GM21619 (cell line): ENCODE results near the gene MGA.

ENCODE experiments used
- ATAC-seq: cut with Tn5 transposase; IDR thresholded peaks from one replicate; pipeline ENCODE4 v1.9.1; 2021; ENCODE audit not compliant: unreplicated experiment

Gene MGA

DNA sequence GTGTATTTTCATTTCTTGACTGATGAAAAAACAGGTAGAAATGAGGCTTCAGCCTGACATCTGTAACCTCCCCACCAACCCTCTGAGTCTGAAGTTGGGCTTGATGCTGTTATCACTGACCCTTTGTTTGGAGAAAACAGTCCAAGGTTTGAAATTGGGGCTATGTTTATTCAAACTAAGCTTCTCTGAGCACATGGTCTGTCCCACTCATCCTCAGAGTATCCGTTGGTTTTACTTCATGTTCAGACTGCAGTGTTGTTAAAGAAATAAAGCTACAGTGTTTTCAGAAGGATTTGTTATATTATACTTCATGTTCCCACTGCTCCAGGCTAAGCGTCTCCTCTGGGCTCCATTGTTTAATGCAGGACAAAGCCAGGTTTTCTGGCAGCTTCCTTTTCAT, 120.1 kb downstream of the MGA start:
- no peak for ATAC-seq

DNA sequence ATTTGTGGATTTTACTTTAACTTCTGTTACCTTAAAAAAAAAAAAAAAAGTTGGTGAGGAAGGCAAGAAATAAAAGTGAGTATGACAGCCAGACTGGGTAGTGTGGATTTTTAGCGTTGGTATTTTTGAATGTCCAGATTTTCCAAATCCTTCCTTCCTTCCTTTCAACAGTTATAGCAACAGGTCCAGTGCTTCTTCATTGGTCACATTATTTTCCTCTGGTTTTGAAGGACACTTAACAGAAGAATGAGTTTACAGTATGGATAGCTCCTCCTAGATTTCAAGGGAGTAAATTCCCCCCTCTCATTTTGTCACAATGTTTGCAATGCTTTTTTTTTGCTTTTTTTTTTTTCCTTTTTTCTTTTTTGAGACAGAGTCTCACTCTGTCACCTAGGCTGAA, 120.5 kb downstream of the MGA start:
- ATAC-seq: no peak

DNA sequence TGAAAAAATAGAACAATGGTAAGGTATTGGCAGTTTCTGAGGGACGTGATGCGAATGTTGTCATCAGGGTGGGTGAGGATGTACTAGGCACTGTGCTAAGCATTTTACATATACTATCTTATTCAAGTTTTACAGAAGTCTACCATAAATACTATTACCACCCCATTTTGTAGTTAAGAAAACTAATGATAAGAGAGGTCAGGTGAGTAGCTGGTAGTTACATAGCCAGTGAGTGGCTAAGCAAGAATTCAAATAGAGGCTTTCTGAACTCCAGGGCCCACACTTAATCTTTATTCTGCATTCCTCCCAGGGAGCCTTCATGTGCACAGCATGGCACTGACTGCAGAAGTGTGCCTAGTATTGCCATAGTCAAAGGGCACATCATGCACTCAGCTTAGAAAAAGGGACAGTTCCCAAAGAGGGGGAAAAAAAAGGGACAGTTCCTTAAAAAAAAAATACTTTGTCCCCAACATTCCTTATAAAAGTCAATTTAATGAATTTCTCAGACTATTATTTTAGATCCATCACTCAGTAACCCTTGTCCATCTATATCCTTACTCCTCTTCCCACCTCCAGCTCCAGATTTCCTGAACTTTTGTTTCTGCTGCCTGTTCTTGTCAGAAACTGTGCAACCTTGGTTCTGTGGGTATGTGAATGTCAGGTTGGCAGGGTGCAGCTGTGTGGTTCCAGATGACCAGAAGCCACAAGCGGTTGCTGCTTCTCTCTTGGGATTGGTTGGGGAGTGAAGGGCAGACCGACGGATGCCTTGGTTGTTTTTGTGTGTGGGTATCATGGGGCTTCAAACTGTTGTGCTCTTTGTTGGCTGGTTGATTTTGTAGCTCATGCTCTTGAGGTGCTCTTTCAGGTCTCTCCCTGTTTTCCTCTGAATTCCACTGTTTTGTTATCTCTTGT, 122.4 kb downstream of the MGA start:
- ATAC-seq: no peak

DNA sequence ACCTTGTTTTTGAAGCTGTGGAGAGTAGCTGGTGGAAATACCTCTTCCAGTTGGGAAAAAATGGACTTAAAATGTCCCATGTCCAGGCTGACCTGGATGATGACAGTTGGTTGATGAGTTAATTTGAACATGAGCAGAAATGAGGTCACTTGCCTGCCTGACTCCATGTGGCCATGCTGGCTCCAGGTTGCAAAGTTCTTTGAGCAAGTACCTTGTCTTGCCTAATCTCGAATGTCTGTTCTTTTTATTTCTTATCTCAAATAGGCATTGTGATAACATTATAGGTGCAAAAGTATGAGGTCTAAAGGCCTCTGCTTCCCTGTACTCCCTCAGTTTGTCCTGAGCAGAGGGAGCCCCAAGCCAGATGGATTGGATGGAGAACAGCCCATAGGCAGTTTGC, 123.1 kb downstream of the MGA start:
- no peak for ATAC-seq

DNA sequence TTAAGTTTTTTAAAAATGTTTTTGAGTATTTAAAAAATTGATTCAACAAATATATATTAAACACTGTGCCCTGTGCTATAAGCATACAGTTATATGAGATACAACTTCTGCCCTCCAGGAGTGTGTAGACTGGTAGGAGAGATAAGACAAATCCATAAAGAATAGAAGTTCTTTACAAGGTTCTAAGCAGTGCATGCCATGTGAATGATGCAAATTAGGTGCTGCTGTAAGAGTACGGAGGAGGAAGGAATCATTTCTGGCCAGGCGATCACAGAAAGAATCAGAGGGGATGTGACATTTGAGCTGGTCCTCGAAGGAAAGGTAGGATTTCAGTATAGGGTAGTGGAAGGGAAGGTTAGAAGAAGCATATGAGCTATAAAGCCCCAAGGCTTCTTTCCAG, 128.1 kb downstream of the MGA start:
- no peak for ATAC-seq

DNA sequence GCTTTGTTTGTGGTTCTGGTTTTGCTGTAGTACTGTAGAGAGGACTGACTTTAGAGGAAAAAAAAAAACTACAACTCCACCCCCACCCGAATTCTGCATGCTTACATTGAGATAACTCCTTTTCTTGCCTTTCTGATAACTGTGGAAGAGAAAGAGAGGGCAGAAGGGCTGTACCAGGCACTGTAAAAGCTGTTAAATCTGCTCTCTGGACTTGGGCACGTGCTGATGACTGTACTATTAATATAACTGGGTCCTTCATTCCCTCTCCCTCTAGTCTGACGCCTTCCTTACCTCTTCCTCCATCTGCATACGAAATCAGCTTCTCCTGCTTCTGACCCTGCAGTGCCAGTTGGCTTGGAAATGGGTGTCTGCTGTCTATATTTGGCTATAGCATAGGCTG, 129.0 kb downstream of the MGA start:
- no peak for ATAC-seq

DNA sequence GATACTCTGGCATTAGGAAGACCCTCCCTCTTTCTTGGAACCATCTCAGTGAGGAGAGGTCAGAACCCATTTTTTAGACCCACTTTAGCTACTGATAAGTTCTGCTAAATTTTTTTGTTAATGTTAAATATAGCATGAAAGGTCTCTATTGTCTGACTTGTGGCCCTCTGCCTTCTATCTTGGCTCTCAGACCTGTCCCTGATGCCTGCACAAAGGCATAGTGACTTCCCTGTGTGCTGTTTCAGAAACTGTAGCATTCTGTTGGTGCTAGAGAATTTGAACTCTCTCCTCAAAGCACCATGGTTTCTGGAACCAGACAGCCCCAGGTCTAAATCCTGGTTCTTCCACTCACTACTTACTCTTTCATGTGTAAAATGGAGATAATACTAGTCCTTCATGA, 129.5 kb downstream of the MGA start:
- ATAC-seq: no peak

DNA sequence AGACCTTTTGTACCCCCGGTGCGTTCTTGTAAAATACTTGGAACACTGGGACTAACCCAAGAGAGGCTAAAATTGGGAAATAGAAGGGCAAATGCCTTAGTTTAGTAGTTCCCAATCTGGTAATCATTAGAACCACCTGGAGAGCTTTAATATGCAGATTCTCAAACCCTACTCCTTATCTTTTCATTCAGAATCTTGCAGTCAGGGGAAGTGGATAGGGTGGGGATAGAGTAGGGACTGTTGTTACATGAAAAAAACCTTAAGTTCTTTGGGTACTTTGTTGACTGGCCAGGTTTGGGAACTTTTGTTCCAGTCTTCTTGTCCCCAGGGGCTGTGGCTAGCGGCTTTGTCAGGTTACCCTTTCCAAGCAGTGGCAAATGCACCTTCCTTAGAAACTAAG, 130.0 kb downstream of the MGA start:
- no peak for ATAC-seq

DNA sequence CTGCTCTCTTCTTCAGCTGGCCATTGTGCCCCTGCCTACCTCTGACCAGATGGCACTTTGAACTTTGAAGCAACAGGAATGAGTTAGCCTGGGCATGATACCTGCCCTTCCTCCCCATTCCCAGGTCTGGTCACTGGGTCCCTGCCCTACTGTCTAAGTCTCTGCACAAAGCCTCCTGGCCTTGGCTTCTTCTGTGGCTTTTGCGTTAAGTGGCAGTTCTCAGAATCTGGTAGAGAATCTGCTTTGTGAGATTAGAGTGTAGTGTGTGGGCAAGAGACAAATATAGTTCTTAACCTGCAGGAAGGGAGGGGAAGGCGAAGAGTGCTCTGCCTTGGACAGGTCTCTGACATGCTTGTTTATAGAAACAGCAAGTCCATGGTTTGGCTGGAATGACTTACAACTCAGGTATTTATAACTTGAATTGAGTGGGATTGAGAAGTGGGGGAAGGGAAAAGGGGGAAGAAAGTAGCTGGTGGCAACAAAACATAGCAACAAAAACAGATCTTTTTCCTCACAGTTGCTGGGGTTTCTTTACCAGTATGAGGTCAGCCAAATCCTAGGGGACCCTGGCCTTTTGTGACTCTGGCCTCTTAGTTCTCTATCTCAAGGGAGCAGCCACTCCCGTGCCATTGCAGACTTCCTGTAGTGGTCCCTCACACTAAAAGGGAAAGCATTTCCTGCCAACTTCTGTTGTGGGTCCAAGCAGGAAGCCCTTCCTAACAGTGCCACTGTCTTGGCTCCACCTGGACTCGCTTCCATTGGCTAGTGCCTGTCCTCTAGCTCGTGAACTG, 130.7 kb downstream of the MGA start:
- ATAC-seq: no peak

DNA sequence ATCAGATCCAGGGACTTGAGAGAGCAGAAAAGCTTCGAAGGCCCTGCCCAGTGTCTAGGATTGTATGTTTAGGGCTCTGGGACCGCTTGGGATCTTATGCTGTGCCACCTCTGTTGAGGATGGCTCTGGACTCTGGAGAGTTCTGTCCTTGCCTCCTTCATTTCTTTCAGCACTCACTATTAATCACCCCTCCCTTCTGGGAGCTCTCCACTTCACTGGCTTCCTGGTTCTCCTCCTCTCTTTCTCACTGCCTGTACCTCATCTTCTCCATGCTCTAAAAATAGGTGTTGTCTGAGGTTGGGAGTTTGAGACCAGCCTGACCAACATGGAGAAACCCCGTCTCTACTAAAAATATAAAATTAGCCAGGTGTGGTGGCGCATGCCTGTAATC, 131.3 kb downstream of the MGA start:
- ATAC-seq: no peak

DNA sequence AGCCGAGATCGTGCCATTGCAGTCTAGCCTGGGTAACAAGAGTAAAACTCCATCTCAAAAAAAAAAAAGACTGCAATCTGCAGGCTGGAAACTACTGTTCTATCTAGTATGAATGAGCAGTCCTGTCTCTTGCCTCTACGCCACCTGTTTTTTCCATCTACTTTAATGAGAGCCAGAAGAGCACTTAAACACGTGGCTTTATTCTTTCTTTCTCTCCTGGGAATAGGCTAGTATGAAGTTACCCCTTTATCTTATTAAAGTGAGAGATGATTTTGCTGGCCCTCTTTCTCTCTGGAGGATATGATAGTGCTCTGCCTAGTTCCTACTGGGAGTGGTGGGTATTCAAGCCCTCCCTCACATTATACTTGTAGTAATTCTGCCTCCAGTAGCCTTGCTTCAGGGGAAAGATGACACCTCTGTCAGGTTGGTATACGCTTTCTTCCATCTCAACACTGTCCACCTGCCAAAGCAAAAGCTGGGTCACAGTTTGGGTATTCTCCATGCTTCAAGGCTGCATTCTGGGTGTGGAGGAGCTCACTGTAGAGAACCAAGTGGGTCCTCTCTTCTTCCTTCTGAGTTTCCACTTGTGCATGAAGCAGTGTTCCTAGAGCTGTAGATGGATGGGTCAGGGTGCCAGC, 131.9 kb downstream of the MGA start:
- ATAC-seq: no peak

DNA sequence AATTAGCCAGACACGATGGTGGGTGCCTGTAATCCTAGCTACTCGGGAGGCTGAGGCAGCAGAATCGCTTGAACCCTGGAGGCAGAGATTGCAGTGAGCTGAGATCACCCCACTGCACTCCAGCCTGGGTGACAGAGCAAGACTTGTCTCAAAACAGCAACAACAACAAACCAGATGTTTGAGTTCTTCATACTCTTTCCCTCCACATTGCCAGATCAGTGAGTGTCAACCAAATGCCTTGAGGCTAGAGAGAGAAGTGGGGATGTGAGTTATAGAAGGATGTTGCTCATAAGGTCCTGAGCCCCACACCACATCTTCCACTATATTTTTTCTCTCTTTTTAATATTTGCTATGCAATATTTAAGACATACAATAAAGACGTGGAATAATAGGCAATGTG, 133.9 kb downstream of the MGA start:
- no peak for ATAC-seq

DNA sequence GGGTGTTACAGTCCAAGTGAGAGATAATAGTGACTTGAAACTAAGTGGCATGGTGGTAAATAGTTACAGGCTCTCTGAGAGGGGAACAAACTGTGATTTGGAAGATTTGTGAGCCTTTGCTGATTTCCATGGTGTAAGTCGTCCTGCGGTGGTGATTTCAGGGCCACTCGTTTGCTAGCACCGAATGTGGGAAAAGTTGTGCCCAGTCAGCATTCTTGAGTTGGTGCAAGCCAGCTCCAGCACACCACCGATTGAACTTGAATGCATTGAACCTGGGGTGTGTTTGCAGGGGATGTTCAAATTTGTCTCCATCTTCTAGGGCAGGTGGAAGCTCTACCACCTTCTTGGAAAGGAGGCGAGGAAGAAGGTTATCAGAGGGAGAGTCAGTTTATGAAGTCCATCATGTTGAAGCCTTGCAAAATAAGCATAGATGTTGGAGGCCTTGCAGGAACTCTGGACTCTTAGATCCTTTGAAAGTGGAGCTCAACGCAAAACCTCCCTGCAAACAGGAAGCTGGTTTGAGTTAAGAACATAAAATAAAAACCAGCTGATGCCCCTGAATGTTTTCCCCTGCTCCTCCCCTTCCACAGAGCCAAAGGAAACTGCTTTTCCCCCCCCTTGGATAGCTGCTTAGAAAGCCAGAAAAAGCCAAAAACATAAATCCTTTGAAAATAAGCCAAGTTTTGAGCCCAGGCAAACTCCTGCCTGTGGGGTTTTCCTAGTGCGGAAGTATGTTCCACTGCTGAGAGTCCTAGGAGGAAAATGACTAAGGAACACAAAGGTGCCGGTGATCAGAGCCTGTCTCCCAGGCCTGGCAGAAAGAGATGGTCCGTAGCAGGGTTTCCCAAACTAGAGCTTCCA, 136.0 kb downstream of the MGA start:
- no peak for ATAC-seq

DNA sequence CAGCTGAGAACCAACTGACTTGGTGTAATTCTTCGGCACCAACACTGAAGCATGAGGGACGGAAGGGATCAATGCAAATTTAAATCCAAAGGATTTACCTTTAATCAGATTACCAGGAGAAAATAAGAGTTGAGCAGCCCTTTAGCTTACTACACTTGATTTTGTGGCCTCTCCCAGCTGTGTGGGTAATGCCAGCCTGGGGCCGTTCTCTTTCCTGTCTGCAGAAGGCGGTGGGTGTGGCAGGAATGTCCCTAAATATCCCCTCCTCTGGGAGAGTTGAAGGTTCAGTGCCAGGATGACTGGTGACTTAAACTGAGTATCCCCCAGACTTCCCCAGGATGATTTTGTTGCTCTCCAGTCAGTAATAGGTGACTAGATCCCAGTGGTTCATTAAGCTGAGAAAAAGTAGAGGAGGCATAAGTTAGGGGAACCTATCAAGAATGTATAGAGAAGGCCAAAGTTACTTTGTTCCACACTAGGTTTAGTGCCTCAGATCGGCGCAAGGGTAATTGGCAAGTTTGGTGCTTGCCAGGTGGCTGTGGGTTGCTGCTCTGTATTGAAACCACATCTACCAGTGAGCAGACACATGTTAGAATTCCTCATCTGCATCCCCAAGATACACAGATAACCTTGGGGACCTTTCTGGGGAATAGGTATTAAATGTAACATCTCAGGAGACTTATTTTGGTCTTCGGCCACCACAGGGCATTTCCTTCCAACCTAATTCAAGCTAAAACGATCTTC, 137.2 kb downstream of the MGA start:
- no peak for ATAC-seq

DNA sequence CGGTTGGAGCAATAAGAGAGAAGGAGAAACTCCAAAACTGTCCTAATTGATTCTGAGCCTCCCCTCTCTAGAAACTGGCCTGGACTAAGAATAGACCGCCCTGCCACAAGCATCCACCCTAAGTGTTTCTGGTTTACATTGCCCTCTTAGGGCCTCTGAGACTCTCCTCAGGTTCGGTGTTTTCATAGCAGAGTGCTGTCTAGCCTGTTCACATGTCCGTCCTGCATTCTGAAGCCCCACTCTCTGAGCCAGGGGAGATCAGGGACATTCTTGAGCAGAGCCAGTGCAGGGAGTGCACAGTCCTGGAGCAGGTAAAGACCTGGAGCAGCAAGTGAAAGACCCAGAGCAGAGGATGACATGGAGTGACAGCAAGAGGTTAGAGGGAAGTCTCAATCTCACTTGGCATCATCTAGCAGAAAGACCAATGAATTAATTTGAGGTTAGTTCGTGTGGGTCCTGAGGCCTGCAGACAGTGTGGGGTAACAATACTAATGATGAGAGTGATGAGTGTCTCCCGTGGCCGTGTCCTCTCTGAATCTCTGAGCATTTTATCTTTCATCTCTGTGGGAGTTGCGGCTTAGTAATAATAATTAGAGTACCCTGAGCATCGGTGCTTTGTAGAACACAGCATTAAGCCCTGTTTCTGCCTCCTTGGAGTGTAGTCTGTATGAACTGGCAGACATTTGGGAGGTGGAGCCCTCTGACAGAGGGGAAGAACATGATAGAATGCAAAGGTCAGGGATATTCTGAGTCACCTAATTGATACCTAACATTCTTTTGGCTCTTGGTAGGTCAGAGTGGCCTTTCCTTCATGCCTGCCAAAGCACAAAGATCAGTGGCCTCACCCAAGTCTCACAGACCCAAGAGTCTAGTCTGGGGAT, 138.6 kb downstream of the MGA start:
- peak; percentile 43 for ATAC-seq

DNA sequence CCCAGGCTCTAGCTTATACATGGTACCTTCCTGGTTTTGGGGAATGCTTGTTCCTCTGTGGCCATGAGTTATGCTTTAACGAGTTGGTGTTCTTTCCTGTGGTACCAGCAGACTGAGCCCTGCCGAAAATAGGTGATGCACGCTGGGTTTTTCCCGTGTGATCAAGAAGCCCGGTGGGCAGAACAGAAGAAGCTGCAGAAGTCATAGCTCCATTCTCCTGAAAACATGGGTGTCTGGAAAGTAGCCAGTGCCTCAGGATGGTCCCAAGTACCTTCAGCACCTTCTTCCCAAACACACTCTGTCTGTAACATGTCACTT, 139.2 kb downstream of the MGA start:
- ATAC-seq: peak; percentile 50

DNA sequence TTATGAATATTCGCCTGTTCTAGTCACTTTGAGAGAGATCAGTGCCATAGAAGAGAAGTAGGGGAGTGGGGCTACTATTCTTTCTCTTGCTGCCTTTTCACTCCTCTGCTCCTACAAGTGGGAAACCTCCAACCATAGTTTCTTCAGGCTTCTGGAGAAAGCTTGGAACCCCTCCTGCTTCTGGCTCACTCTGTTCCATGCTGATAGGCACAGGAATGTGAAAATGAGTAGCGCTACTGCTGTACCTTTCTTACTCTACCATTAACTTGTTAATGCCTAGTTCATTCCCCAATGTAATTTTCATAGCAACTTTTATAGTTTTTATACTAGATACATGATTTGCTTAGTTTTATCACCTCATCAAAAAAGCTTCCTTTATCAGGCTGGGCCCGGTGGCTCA, 141.0 kb downstream of the MGA start:
- no peak for ATAC-seq

DNA sequence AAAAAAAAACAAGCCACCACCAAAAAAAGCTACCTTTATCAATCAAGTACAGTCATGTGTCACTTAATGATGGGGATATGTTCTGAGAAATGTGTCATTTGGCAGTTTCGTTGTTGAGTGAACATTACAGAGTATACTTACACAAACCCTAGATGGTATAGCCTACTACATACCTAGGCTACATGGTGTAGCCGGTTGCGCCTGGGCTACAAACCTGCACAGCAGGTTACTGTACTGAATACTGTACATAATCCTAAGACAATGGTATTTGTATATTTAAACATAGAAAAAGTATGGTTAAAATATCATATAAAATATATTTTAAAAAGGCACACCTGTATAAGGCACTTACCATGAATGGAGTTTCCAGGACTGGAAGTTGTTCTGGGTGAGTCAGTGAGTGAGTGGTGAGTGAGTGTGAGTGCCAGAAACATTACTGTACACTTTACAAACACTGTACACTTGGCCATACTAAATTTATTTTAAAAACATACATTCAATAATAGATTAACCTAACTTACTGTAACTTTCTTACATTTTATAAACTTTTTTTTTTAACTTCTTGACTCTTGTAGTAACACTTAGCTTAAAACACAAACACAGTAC, 141.7 kb downstream of the MGA start:
- ATAC-seq: no peak

DNA sequence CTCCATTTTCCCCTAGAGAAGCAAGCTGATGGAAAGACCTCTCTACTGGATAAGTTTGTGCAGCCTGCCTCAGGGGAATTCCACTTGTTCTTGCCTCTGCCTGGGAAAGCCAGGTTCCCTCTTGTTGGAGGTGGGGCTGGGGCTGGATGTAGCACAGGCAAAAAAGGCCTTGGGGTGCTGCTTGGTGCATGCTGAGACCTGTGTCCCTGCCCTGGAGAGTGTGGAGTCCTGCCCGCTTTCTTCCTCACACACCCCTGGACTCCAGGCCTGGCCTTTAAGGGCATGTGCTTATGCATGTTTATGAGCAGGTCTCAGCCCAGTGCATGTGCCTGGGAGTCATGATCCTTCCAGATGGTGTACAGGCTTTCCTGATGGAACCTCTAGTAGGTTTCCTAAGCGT, 144.2 kb downstream of the MGA start:
- no peak for ATAC-seq
